Hematopoietic multipotent progenitor cell treated with erythropoietin and hydrocortisone succinate and interleukin-3 and kit ligand, for 6 days (in vitro differentiated cells): ENCODE data around the gene LDHAL6A.

Source experiments
- DNase-seq: peaks from one replicate; pipeline ENCODE4 v3.0.0-alpha.2; 2015

The LDHAL6A gene

DNA sequence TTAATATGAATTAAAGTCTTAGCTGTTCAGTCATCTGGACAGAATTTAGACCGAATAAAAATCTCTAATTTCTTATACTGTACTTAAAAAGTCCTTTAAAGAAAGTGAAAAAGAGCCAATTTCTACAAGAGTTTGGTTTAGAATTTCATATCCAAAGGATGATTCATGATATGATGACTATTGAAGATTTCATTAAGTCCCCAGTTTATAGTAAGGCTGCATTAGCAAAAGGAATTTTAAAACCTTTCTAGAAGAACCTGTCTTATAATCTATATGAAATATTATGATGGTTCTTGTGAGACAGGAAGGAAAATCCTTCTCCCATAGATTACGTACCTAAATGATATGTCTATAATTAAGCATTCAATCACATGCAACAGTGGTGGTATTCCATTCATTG, 36.3 kb downstream of the LDHAL6A start:
- no peak for DNase-seq

DNA sequence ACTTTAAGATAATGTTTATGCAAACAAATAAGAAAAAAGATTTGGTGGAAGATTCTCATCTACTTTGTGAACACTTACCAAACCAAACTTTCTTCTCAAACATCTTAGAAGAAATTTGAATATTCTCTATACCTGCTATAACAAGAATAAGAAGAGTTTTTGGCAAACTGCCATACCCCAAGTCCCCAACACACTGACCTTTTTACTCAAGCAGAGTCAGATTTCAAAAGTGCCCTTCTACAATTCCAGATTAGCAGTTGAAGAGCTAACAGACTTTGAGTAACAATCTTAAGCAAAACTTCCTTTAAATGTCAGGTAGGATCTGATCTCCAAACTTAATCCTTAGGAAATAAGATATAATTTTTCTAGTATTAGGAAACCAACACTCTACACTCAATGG, 37.2 kb downstream of the LDHAL6A start:
- peak; percentile 25 for DNase-seq

DNA sequence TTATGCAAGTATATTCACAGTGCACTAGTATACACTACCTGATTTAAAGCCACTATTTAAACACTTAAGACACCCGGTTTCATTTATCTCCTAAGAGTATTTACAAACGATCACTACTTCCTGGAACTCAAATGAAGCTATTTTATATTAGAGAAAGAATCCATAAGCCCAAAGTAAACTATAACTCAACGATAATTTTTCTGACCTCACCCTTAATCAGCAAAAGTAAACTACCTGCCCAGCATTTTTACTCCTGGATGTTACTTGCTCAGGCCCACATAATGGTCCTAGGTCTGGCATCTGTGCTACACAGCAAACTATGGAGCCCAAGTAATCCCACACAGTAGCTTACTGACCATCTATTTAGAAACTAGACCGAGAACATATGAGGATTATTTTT, 37.7 kb downstream of the LDHAL6A start:
- DNase-seq, result no peak

DNA sequence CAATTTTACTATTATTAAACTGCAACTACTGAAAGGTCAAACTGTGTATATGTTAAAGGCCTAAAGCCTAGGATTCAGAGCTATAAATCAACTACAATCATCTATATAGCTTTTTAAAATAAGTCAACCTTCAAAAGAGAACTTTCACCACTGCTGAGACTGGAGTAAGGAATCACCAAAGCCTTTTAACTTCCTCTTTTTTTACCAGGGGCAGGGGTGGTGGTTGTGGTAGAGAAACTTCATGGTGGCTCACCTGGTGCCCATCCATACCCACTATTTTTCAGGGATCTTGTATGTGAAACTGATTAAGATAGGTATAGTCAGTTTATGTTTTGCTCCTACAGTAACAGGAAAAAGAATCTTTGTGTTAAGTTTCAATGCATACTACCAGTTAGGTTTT, 39.6 kb downstream of the LDHAL6A start:
- peak; percentile 13 for DNase-seq

DNA sequence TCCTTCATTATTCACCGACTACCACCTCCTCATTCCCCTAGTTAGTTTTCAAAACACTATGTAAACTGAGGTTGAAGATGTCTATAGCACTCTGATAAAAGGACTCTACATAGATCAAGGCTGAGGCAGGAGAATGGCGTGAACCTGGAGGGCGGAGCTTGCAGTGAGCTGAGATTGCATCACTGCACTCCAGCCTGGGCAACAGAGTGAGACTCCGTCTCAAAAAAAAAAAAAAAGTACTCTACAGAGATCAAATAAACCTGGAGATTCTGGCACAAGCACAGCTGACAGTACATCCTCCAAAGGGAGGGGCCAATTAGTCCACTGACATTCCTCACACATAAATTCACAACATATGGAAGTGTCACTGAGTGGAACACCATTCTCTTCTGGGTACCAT, 40.0 kb downstream of the LDHAL6A start:
- DNase-seq, result no peak

DNA sequence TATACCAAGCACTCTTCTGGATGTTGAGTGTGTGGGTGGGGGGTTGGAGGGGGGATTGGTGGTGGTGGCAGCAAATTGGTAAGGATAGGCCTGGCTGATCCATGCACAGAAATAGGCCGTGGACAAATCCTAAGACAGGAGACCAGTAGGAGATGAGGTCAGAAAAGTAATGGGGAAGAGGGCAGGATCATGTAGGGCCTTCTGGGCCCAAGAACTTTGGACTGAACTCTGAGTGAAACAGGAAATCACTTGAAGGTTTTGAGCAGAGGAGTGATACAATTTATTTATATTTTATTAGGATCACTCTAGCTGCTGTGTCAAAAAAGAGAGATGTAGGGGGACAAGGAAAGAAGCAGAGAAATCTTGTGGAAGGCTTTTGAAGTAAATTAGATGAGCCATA, 42.4 kb downstream of the LDHAL6A start:
- no peak for DNase-seq

DNA sequence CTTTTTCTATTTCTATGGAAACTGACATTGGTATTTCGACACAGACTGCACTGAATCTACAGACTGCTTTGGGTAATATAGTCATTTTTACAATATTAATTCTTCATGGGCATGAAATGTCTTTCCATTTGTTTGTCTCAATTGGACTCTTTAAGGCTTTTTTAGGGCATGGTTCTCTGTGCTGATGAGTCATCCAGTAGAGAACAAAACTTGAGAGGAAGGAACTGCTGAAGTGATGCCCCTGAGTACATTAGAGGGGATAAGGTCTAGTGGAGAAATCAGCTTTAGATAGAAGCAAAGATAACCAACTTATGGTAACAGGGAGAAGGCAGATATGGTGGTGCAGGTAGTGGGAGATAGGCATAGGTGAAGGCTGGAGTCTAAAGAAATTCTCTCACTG, 46.0 kb downstream of the LDHAL6A start:
- DNase-seq, result no peak

DNA sequence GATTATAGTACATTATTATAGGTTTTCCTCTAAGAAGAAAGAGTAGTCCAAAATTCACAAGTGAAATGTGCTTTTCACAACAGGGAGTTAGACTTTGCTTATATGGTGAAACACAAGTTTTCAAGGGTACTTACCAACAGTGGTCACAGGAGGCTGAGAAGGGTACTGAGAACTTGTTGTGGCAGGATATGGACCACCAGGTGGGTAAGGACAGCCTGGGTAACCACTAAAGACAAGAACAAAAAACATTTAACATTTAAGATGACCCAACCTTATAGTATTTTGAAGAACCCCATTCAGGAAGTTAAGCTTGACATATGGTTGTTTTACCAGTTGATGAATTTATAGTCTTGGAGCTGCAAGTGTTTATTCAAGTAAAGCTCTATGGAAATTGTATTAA, 46.7 kb downstream of the LDHAL6A start:
- no peak for DNase-seq

DNA sequence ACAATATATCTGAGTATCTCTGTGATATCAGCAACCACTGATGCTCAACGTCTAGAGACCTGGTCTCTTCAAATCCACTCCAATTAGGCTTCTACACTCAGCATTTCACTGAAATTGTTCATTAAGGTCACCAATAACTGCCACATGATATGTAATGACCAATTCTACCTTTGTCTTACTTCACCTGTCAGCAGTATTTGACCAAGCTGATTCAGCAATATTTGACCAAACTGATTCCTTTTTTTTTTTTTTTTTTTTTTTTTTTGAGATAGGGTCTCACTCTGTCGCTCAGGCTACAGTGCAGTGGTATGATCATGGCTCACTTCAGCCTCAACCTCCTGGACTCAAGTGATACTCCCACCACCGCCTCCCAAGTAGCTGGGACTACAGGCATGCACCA, 65.5 kb downstream of the LDHAL6A start:
- no peak for DNase-seq

DNA sequence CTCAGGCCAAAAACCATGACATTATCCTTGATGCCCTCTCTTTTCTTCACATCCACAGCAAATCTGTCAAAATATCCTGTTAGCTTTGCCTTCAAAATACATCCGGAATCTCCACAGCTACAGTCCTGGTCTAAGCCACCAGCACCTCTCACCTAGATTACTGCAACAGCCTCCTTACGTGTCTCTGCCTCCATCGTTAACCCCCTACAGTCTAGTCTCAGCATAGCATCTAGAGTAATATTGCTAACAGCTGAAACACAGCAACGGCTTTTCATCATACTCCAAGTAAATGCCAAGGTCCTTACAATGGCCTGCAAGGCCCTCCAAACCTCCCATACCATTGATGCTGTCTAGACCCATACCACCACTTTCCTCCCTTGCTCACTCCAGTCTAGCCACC, 66.7 kb downstream of the LDHAL6A start:
- DNase-seq, result peak; percentile 41

DNA sequence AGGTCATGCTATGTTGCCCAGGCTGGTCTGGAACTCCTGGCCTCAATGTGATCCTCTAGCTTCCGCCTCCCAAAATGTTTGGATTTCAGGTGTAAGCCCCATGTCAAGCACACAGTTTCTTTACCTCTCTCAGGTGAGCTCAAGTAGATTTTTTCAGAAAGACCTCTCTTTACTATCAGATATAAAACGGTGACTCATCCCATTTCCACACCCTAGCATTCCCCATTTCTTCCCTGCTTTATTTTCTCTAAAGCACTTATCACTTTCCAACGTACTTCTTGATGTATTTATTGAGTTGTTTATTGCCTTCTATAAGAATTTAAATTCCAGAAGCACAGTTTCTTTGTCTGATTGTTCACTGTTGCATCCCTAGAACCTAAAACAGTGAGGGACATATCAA, 67.4 kb downstream of the LDHAL6A start:
- DNase-seq, result no peak

DNA sequence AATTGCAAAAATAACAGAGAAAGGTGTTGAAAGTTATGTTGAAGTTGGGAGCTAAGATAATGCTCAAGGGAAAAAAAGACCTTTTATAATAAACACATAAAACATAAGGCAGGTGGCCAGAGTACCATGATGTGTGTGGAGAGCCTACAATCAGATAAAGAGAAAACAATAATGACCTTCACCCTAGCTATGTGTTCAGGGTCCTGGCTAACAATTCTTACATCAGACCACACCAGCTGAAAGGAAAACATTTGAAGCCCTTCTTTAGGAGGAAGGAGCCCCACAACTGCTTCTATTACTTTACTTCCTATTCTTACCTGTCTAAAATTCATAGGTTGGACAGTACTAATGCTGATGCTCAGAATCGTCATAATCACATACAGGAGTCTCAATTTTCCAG, 68.6 kb downstream of the LDHAL6A start:
- DNase-seq, result no peak

DNA sequence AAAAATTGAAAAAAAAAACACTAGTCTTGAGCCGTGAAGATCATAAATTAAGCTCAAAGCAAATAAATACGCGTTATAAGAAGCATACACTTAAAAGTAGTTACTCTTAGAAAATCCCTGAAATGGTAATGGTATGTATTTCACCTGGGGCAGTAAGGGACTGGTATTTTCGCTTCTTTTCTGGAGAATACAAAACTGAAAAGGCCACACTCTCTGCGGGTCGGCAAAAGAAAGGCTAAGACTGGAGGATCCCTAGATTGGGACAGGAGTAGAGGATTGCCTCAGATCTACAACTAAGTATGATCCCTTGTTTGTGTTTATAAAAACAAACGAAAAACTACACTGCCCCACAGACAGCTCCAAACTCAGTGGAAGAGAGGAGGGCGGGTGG, 70.5 kb downstream of the LDHAL6A start:
- no peak for DNase-seq

DNA sequence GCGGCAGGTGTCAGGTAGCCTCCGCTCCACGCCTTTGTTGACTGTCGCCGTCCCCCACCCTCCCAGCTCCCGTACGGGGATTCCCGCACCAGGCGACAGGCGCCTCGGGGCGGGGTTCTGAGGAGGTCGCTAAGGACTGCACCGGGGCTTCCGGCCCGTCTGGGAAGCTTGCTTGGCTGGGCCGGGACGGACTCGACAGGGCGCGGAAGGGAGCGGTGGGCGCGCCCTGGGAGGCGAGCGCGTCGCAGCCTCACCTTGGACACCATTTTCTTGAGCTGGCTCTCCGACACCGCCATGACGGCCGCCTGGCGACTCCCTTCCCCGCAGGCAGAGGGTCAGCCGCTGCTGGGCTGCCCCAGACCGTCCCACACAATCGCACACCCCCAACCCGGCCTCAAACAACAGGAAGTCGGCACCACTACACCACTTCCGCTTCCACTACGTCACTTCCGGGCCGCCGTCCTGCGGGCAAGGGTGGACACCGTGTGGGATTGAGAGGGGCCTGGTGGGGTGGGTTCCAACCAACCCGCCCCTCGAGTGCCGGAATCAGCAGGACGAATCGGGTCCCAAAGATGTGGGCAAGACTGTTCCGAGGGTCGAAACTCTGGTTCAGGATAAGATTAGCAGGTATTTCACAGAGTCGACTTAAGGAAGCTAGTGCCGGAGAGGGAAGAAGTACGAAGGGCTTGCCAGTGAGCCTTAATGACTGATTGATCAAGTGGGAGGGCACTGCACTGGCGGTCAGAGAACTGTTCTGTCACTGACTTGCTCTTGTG, 71.1 kb downstream of the LDHAL6A start, which contains the start of gene TSG101:
Gene TSG101, minus strand, starts transcription at position 422 of the 776 bp plus-strand sequence. Its CDS starts 126 bp downstream, at position 296.
- peak; percentile 93 for DNase-seq

DNA sequence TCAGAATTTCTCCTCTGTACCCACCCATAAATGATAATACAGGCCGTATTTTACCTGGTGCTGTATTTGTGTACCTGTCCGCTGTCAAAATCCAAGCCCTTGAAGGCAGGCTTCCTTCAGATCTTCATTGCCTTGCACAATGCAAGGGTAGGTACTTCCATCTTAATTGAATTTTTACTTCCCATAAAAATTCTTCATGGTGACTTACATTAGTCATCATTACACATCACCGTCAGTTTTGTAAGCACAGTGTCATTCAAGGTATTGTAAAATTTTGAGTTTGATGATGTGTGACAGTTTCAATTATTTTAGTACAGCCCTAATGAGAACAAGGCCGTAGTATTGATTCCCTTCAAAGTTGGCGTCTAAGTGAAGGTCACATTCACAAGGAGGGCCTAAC, 71.9 kb downstream of the LDHAL6A start:
- DNase-seq, result peak; percentile 30
